HCT116 (cell line): ENCODE measurements around the gene CACNG5. TPM values are rescaled to one million over a fixed set of nuclear protein-coding genes. Genes with fewer than 3 reads are reported as not detected.

ENCODE experiments used
- ATAC-seq: fragments of 200-7000 bp; cut with Tn5 transposase; 2 replicates; pipeline ENCODE4 v1.9.1; 2020; ENCODE audit warnings: mild to moderate bottlenecking, moderate library complexity
- BruUV-seq: library from RNA; stranded (reverse); fragments of 400-500 nt; replicated peaks from 2 replicates; lab custom pipeline; 2021; lab: Mats Ljungman, UMichigan
- CTCF ChIA-PET: fragments of 300-600 bp; sonication (Branson Sonifier 250); formaldehyde crosslinking; loops from one replicate; lab custom pipeline; 2021; ENCODE audit warnings: antibody characterized with exemption; lab: Charles Lee
- POLR2A ChIA-PET: fragments of 300-600, 350-600 bp; sonication (Branson Sonifier 250); formaldehyde crosslinking; loops from one replicate; lab custom pipeline; 2021; ENCODE audit warnings: antibody characterized with exemption; lab: Charles Lee
- RAD21 ChIA-PET, 2 experiments: fragments of 300-600 bp; sonication (Branson Sonifier 250); formaldehyde crosslinking; loops; one replicate each; lab custom pipeline; 2023; ENCODE audit warnings: low total read pairs in 2 of 2; ENCODE audit not compliant: uncharacterized antibody in 2 of 2, unreplicated experiment in 2 of 2, low non-redundant PET in 1 of 2; lab: Charles Lee
- DNase-seq: peaks from one replicate; pipeline ENCODE4 v3.0.0-alpha.2; 2010; ENCODE audit warnings: low read depth, low spot score
- H2AFZ ChIP-seq: fragments of 200-600 bp; shearing (Covaris generic), sonication (generic); 2 replicates; pipeline ENCODE4 v1.6.1; 2017; ENCODE audit warnings: low read depth, mixed run types, mixed read lengths, antibody characterized with exemption, low read length; ENCODE audit not compliant: poor library complexity, severe bottlenecking
- H3K27ac ChIP-seq: 2 replicates; pipeline ENCODE4 v1.5.1; 2012; ENCODE audit warnings: low read depth, low read length
- H3K27me3 ChIP-seq: fragments of 200-600 bp; sonication (generic); 2 replicates; pipeline ENCODE4 v1.6.1; 2016; ENCODE audit warnings: mixed run types, low read length, mixed read lengths; ENCODE audit not compliant: insufficient read depth
- H3K36me3 ChIP-seq, 2 experiments: fragments of 200-500 bp in 1 of 2; fragments of 200-600 bp in 1 of 2; sonication (Bioruptor generic) in 1 of 2; sonication (generic) in 1 of 2; 2 replicates each; pipeline versions ENCODE4 v1.5.1 to v1.6.1; 2014 to 2016; ENCODE audit warnings: low read length in 2 of 2, inconsistent platforms in 1 of 2, mixed read lengths in 1 of 2, mixed run types in 1 of 2; ENCODE audit not compliant: insufficient read depth in 2 of 2, control insufficient read depth in 1 of 2
- H3K4me1 ChIP-seq, 2 experiments: fragments of 200-600 bp in 1 of 2; sonication (generic) in 1 of 2; 2 replicates each; pipeline versions ENCODE4 v1.5.1 to v1.6.1; 2012 to 2017; ENCODE audit warnings: low read length in 2 of 2, inconsistent platforms in 1 of 2, mild to moderate bottlenecking in 1 of 2, mixed read lengths in 1 of 2, mixed run types in 1 of 2, moderate library complexity in 1 of 2; ENCODE audit not compliant: insufficient read depth in 2 of 2, control insufficient read depth in 1 of 2
- H3K4me2 ChIP-seq: fragments of 200-600 bp; sonication (generic); 2 replicates; pipeline ENCODE4 v1.6.1; 2017; ENCODE audit warnings: mixed run types, low read length, mixed read lengths
- H3K4me3 ChIP-seq, 2 experiments: fragments of 200-600 bp in 1 of 2; sonication (generic) in 1 of 2; replicated peaks in 1 of 2; 2 replicates each; pipeline ENCODE4 v1.5.1; 2011 to 2016; ENCODE audit warnings: low read length in 2 of 2, control low read depth in 1 of 2, low read depth in 1 of 2, mild to moderate bottlenecking in 1 of 2, mixed read lengths in 1 of 2, mixed run types in 1 of 2
- H3K79me2 ChIP-seq: fragments of 200-600 bp; sonication (generic); 2 replicates; pipeline ENCODE4 v1.6.1; 2017; ENCODE audit warnings: mild to moderate bottlenecking, mixed run types, low read length, moderate library complexity, mixed read lengths; ENCODE audit not compliant: insufficient read depth
- H3K9ac ChIP-seq: fragments of 200-600 bp; sonication (generic); 2 replicates; pipeline ENCODE4 v1.6.1; 2016; ENCODE audit warnings: low read length, mixed read lengths
- H3K9me2 ChIP-seq: fragments of 200-600 bp; sonication (generic), shearing (Covaris generic); 2 replicates; pipeline ENCODE4 v1.6.1; 2017; ENCODE audit warnings: mixed run types, mild to moderate bottlenecking, moderate library complexity; ENCODE audit not compliant: insufficient read depth
- H3K9me3 ChIP-seq, 2 experiments: fragments of 200-500 bp in 1 of 2; fragments of 200-600 bp in 1 of 2; sonication (Bioruptor generic) in 1 of 2; sonication (generic) in 1 of 2; 2 replicates each; pipeline ENCODE4 v1.6.1; 2014 to 2017; ENCODE audit warnings: low read length in 2 of 2, mixed read lengths in 2 of 2, inconsistent platforms in 1 of 2, low read depth in 1 of 2, mild to moderate bottlenecking in 1 of 2, mixed run types in 1 of 2, moderate library complexity in 1 of 2; ENCODE audit not compliant: control insufficient read depth in 1 of 2, insufficient read depth in 1 of 2
- H4K20me1 ChIP-seq: fragments of 200-600 bp; sonication (generic), shearing (Covaris generic); 2 replicates; pipeline ENCODE4 v1.6.1; 2017; ENCODE audit warnings: mixed run types, mild to moderate bottlenecking, moderate library complexity; ENCODE audit not compliant: insufficient read depth
- ATF3 ChIP-seq: IDR thresholded peaks from 2 replicates; pipeline ENCODE4 v1.6.1; 2012
- FOSL1 ChIP-seq: IDR thresholded peaks from 2 replicates; pipeline ENCODE4 v1.6.1; 2012; ENCODE audit warnings: low read depth
- JUND ChIP-seq: IDR thresholded peaks from 2 replicates; pipeline ENCODE4 v1.6.1; 2012
- POLR2A ChIP-seq: IDR thresholded peaks from 2 replicates; pipeline ENCODE4 v1.7.0; 2011; ENCODE audit warnings: borderline replicate concordance; ENCODE audit not compliant: insufficient read depth, insufficient read length; ENCODE audit errors: extremely low read depth
- POLR2AphosphoS5 ChIP-seq: IDR thresholded peaks from 2 replicates; pipeline ENCODE4 v1.6.1; 2011; ENCODE audit warnings: mild to moderate bottlenecking, low read depth, low read length, moderate library complexity
- SIN3A ChIP-seq: IDR thresholded peaks from 2 replicates; pipeline ENCODE4 v1.6.1; 2012; ENCODE audit warnings: low read depth
- SRF ChIP-seq: IDR thresholded peaks from 2 replicates; pipeline ENCODE4 v1.6.1; 2012; ENCODE audit warnings: low read depth
- ZBTB33 ChIP-seq: IDR thresholded peaks from 2 replicates; pipeline ENCODE4 v1.6.1; 2011; ENCODE audit warnings: mild to moderate bottlenecking, low read length, moderate library complexity; ENCODE audit not compliant: insufficient replicate concordance; ENCODE audit errors: extremely low read depth
- ZFX ChIP-seq: fragments of 450-650 bp; IDR thresholded peaks from 2 replicates; pipeline ENCODE4 v1.6.1; 2017
- ZNF274 ChIP-seq: fragments of 200-500 bp; sonication (Bioruptor generic); IDR thresholded peaks from 2 replicates; pipeline ENCODE4 v1.6.1; 2014; ENCODE audit warnings: mild to moderate bottlenecking, low read depth, low read length, inconsistent platforms
- intact Hi-C: fragments of 100-400 bp; cut with micrococcal nuclease; formaldehyde crosslinking; loops from 2 replicates; pipeline ENCODE4 v1.10.0; 2022
- total RNA-seq: library from RNA; stranded (reverse); gene quantifications from one replicate; pipeline ENCODE4 v1.2.1, GENCODE V29; 2021; ENCODE audit not compliant: unreplicated experiment
- TF ChIP-seq, protein P1 (sequence below): IDR thresholded peaks from 2 replicates; pipeline ENCODE4 v1.6.1; 2012; ENCODE audit warnings: low read depth

Gene CACNG5
- total RNA-seq, 1 experiment from 2014 or later: not detected

DNA sequence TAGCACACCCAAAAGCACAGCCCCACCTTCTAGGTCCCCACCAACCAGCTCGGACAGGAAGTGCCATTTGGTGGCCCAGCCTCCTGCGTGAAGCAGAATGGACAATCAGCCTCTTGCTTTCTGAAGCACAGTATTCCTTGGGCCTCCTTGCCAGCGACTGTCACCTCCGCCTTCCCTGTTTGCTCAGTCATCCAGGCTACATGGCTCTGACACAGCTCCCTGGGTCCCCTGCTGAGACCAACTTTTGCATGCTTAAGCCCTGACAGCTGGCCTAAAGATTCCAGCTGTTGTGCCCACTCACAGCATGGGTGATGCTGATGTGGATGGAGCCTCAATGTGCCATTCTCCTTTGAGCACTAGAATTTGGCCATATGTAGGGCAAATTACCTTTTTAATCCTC is 4.5 kb upstream of the CACNG5 start (continued):
- TF ChIP-seq ZBTB33: no peak
- no peak for TF ChIP-seq POLR2AphosphoS5
- no peak for TF ChIP-seq ATF3
- TF ChIP-seq SIN3A: no peak
- no peak for TF ChIP-seq SRF

GRCh38 chr17:66831383-66832210 is 3.3 kb upstream of the CACNG5 start:
- H3K27ac ChIP-seq: no peak overlapping the region
- H3K9me2 ChIP-seq: no peaks in the 10 kb centered on the region
- no peaks in the 10 kb centered on the region for H4K20me1 ChIP-seq
- no peaks in the 10 kb centered on the region for H3K4me1 ChIP-seq
- no peak overlapping the region for H2AFZ ChIP-seq
- DNase-seq (no peak), ATAC-seq (no peak)
- H3K27me3 ChIP-seq: peaks cover 17% of the 10 kb centered on the region; the same call in 1 of the 2 replicates
- BruUV-seq: no TSS peak
- H3K4me2 ChIP-seq: no peak overlapping the region
- H3K9ac ChIP-seq: no peak overlapping the region
- CTCF ChIA-PET: no interaction called here
- POLR2A ChIA-PET: no interaction called here
- no peaks in the 10 kb centered on the region for H3K36me3 ChIP-seq
- H3K9me3 ChIP-seq: no peaks in the 10 kb centered on the region
- no peak overlapping the region for H3K4me3 ChIP-seq
- H3K79me2 ChIP-seq: no peaks in the 10 kb centered on the region
- TF ChIP-seq ZNF274: no peak
- TF ChIP-seq ZBTB33: no peak
- TF ChIP-seq ATF3: no peak
- TF ChIP-seq JUND: no peak
- TF ChIP-seq, protein P1, sequence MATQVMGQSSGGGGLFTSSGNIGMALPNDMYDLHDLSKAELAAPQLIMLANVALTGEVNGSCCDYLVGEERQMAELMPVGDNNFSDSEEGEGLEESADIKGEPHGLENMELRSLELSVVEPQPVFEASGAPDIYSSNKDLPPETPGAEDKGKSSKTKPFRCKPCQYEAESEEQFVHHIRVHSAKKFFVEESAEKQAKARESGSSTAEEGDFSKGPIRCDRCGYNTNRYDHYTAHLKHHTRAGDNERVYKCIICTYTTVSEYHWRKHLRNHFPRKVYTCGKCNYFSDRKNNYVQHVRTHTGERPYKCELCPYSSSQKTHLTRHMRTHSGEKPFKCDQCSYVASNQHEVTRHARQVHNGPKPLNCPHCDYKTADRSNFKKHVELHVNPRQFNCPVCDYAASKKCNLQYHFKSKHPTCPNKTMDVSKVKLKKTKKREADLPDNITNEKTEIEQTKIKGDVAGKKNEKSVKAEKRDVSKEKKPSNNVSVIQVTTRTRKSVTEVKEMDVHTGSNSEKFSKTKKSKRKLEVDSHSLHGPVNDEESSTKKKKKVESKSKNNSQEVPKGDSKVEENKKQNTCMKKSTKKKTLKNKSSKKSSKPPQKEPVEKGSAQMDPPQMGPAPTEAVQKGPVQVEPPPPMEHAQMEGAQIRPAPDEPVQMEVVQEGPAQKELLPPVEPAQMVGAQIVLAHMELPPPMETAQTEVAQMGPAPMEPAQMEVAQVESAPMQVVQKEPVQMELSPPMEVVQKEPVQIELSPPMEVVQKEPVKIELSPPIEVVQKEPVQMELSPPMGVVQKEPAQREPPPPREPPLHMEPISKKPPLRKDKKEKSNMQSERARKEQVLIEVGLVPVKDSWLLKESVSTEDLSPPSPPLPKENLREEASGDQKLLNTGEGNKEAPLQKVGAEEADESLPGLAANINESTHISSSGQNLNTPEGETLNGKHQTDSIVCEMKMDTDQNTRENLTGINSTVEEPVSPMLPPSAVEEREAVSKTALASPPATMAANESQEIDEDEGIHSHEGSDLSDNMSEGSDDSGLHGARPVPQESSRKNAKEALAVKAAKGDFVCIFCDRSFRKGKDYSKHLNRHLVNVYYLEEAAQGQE: no peak
- TF ChIP-seq POLR2A: no peak
- TF ChIP-seq POLR2AphosphoS5: no peak
- no peak for TF ChIP-seq FOSL1
- no peak for TF ChIP-seq ZFX
- intact Hi-C loops: no loop called here
- RAD21 ChIA-PET: no interaction called here
